G401 (cell line): ENCODE measurements around the gene PDE4A. TPM values are rescaled to one million over a fixed set of nuclear protein-coding genes. Genes with fewer than 3 reads are reported as not detected.
A peak's percentile ranks its signal among the peaks of the same experiment; 100 is the strongest.
"Not testable (repeated sequence)": the region's sequence is repeated elsewhere in the genome, so short reads cannot be mapped to it uniquely, and the experiment has no call there.

Experiments used
- DNase-seq: peaks from one replicate; pipeline ENCODE4 v3.0.0-alpha.2; 2015; ENCODE audit warnings: low spot score
- in situ Hi-C: cut with HindIII; loops from 2 replicates; pipeline ENCODE4 v1.10.0; 2016; ENCODE audit warnings: low sequenced_read_pairs, mixed read lengths
- total RNA-seq: library from RNA; depleted of rRNA; stranded (reverse); fragments of >200 nt; shearing (Covaris generic); gene quantifications from 2 replicates; pipeline ENCODE4 v1.2.3, GENCODE V29; 2014

PDE4A gene
- total RNA-seq, 1 experiment from 2014 or later, result 10.7 TPM

DNA sequence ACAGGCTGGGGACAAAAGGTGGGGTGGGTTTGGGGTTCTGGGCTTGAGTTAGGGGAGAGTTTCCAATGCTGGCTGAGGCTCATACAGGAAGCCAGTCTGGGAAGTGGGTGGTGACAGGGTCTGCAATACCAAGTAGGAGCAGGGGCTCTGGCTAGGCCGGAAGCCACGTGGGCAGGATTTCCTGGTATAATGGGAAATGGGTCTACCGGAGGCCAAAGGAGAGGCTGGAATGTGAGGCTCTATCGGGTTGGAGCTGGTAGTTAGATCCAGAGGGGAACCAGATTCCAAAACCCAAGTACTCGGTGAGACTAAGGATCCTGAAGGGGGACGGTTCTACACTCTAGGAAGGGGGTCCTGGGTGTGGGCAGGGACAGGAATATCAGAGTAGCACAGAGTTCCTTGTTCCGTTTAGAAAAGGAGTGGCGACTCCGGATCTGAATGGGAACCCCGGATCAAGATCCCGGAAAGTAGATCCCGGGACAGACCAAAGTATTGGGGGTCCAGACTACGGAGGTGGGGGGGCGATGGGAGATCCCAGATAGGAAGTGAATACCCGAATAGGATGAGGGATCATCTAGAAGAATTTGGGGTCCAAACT is 17.8 kb upstream of the PDE4A start:
- DNase-seq, result no peak
- in situ Hi-C loops, result no loop called here

DNA sequence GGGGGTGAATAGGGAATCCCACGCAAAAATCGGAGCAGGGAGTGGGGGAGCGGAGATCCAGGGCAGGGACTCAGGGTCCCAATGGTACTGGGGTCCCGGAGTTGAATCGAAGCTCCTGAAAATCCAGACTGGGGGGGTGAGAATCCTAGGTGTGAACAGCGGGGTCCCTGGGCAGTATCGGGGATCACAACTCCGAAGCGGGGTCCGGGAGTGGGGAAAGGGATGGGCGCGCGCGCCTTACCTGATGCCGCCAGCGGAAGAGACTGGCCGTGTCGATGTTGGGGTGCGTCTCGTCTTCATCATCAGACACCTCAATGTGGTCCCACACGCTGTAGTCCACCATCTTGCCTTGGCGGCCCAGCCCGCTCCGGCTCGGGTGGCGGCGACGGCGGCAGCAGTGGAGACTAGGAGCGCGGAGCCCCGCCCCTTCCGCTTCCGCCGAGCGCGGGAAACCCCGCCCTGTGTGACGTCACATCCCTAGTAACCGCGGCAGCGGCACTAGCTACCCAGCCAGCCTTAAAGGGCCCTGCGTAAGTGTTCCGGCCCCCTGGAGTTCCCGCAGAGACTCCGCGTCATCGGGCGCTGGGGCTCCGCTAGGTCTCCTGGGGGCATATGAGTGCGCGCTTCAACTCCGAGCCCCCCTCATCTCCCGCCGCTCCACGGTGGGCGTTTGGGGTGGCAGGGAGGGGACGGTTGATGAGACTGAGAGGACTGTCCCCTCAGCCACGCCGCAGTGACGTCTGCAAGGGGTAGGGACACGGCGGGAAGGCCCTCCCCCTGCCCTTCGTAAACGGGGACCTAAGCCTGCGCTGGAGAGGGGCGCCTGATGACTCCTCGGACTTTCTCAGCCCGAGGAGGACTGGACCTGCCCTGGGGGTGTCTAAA is 17.0 kb upstream of the PDE4A start, which contains the start of gene CDC37:
CDC37 (minus strand) TSS at position 406 of the 885 bp plus-strand sequence; CDS start at position 343, 63 bp downstream.
- peak; percentile 96 for DNase-seq
- in situ Hi-C loops, result no loop called here

DNA sequence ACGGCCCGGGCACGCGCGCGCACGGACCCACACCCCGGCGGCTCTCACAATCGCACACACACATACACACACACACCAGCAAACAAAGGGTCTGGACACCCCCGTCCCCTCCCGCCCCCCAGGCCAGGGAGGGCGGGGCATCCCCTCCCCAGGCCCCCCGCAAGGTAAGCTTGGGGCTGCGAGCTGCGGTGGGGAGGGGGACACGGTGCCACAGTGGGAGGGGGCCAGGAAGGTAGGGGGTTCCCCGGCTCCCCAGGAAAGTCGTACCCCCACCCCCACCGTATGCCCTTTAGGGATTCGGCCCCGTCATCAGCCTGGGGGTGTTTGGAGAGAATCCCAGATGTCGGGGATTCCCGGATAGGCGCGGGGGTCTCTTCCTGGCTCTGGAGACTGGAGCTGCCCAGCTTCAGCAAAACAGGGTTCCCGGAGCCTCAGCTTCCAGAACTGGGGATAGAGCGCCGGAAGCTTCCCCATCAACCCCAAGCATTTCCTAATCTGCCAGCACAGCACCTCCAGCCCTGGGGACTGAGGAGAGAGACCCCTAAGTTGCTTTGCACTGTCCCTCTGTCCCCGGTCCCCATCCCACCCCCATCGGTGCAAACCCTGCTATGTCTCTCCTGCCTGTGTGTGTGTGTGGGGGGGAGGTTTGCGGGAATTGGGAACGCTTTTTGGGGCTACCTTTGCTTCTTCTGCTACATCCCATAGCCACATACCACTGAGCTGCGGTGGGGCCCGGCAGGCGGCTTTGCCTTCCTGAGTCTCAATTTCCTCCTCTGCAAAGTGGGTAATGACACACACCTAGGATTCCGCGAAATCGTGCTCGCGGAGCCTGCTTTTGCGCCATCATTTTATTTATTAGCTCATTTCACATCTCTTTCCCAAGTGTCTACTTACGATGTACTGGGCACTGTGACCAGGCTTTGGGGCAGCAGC is 15.2 kb upstream of the PDE4A start:
- in situ Hi-C loops, result no loop called here
- peak; percentile 57 for DNase-seq

DNA sequence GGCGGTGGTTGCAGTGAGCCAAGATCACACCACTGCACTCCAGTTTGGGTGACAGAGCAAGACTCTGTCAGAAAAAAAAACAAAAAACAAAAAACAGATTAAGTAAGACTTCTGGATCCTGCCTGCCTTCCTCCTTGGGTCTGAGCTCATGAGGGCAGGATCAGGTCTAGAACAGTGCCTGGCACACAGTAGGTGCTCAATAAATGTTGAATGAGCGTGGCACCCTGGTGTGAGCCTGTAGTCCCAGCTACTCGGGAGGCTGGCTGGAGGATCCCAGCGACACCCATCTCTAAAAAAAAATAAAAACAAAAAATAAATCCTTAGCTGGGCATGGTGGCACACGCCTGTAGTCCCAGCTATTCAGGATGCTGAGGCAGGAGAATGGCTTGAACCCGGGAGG is 14.1 kb upstream of the PDE4A start:
- no peak for DNase-seq
- in situ Hi-C loops, result no loop called here

DNA sequence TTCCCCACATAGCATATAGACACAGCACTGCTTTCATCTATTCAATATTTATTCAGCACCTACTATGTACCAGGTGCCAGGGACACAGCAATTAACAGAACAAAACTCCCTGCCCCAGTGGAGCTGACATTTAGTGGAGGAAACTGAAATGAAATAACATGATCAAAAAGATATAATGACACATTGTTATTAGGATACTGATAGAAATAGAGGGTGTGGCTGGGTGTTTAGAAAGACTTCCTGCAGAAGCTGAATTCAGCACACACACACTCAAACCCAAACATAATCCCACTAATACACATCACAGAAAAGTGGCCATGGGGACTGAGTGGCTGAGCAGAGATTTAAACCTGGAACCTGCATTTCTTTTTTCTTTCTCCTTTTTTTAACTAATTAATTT is 13.2 kb upstream of the PDE4A start:
- in situ Hi-C loops, result no loop called here
- no peak for DNase-seq

DNA sequence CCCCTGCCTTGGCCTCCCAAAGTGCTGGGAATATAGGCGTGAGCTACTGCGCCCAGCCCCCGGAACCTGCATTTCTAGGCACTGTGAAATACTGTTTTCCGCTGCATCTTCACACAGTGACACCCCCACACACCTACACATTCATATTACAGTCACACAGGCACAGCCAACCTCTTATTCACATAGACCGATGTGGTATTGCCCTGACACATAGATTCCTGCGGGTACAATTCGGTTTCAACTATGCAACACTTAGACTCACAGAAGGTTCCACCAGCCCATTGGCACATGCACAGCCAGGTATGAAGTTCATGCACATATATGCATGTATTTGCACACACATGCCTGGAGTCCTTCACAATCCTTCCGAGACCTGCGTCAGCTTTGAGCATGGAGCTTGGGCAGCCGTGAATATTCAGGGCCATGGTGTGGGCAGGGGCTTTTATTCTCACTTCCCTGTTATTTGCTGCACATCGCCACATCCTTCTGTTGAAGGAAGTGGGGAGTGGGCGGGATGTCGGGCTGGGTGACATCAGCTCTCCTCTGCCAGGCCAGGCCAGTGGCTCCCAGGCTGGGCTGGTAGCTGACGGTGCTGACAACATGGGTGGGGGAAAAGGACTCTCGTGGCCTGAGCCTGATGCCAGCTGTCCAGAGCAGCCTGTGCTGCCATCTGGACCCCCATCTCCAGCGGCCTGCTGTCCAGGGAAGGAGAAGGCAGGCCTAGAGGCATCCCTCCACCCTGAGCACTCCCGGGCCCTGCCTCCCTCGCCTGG is 11.6 kb upstream of the PDE4A start:
- in situ Hi-C loops, result no loop called here
- DNase-seq, result peak; percentile 71

DNA sequence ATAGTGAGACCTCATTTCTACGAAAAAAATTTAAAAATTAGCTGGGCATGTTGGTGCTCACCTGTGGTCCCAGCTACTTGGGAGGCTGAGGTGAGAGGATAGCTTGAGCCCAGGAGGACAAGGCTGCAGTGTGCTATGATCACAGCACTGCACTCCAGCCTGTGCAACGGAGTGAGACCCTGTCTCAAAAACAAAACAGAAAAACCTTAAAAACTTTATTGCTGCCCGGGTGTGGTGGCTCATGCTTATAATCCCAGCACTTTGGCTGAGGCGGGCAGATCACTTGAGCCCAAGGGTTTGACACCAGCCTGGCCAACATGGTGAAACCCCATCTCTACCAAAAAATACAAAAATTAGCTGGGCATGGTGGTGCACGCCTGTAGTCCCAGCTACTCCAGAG is 9.1 kb upstream of the PDE4A start:
- DNase-seq, in situ Hi-C loops: not testable (repeated sequence)

DNA sequence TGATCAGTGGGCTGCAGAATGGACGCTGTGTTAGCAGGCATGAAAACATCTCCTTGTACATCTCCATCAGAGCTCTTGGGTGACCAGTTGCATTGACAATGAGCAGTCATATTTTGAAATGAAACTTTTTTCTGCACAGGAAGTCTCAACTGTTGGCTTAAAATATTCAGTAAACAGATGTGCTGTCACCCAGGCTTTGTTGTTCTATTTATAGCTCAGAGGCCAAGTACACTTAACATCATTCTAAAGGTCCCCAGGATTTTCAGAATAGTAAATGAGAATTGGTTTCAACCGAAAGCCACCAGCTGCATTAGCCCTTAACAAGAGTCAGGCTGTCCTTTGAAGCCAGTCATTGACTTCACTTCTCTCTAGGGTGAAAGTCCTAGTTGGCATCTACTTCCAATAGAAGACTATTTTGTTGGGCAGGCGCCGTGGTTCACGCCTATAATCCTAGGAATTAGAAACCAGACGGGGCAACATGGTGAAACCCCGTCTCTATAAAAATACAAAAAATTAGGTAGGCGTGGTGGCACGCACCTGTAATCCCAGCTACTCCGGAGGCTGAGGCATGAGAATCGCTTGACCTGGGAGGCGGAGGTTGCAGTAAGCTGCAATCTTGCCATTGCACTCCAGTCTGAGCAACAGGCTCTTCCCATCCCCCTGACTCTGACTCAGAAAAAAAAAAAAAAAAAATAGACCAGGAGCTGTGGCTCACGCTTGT is 7.9 kb upstream of the PDE4A start:
- in situ Hi-C loops, result no loop called here
- DNase-seq, result no peak

DNA sequence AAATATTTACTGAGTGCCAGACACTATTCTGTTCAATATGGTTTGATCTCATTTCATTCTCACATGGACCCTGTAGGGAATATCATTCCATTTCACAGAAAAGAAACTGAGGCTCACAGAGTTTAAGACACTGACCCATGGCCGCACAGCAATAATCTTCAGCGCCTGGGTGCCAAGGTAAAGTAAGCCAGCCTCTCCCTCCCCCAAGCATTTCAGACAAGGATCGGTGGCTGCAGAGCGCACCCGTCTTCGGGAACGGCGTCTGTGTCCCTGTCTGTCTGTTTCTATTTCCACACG is 4.3 kb upstream of the PDE4A start:
- peak; percentile 20 for DNase-seq
- in situ Hi-C loops, result no loop called here

DNA sequence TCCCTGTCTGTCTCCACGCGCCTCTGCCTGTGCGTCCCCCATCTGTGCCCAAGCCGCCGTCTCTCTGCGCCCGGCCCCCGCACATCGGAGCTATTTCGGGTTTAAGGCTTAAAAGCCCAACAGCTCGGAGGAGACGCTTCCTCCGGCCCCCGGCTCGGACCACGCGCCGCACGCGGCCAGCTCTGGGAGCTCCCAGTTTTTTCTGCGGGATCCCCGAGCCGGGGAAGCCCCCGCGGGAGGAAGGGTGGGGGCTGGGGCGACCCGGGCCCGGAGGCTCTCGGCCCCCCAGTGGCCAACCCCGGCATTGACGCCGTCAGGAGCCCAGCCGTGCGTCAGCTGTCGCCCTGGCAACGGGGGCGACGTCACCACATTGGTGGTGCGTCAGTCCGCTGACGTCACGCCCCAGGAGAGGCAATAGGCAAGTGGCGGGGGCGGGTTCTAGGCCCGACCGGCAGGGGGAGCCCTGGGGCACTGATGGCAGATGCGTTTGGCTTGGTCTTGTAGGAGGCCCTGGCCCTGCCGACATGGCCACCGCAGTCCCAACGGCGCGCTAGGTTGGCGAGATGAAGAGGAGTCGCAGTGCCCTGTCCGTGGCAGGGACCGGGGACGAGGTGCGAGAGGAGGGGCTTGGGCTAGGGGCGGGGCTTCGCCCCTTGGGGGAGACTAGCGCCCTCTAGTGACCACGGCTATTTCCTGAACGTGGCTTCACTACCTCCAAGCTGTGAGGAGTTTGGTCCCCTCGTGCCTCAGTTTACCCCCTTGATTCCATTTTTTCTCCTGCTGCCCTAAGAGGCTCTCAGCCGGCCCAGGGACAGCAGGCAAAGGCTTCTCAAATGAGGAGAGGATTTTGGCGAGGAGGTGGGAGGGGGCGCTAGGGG is 3.7 kb upstream of the PDE4A start:
- DNase-seq, result peak; percentile 72
- in situ Hi-C loops, result no loop called here

DNA sequence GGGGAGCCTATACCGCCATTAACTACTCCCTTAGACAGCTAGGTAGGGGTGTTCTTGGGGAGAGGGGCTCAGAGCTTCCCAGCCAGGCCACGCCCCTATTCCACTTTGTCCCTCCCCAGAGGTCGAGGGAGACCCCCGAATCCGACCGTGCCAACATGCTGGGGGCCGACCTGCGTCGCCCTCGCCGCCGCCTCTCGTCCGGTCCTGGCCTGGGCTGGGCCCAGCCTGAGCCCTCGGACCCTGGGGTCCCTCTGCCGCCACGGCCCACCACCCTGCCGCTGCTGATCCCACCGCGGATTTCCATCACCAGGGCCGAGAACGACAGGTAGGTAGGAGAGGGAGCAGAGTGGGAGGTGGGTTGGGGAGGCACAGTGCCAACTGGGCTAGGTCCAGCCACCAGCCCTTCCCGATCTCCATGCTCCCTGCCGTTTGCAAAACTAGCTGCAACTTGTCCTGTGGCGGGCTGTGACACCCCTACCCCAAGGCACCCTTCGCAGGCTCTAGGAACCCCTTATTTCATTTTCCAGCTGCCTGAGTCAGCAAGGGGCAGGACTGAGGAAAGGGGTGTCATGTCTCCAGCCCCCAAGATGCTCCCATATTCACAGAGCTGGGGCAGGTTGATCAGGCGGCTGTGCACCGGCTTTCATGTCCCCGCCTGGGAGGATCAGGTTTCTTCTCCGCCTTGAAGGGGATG is 2.6 kb upstream of the PDE4A start:
- in situ Hi-C loops, result no loop called here
- DNase-seq, result no peak

DNA sequence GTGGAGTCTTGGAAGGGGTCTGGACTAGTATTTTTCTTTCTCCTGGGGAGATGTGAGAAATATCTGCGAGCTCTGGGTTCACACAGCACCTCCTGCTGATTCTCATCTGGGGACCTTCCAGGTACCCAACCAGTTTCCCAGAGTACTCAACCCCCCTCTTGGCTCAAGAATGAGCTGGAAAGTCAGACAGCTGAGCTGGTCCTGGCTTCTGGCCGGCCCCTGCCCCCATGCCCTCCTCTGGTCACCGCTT is 2.2 kb upstream of the PDE4A start:
- in situ Hi-C loops, result no loop called here
- peak; percentile 47 for DNase-seq

DNA sequence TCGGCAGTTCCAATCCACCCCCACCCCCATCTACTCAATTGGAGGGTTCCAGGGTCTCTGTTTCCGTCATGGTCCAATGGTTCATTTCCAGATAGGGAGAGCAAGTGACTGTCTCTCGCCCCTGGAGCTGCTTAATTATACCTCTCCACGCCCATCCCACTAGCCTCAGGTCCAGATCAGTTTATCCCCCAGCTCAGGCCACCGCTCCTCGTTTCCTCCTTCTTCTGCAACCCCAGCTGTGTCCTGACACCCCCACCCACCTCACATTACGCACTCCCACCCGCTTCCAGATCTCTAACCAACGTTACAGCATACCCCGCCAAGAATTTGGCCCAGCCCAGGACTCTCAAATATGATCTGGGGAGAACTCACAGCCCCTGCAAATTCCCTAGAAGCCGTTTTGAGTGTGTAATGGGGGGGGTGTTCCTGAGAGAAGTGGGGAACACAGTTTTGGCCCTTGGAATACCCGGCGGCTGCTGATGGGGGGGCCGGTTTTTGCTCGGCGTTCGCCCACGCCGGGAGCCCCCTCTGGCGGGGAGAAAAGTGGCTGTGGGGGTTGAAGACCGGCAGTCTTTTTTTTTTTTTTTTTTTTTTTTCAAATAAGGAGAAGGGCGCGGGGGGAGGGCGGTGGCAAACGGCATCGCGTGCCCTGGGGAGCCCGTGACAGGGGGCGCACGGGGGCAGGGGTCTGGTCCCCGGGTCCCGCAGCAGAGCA is 1.7 kb upstream of the PDE4A start:
- in situ Hi-C loops, result no loop called here
- peak; percentile 39 for DNase-seq

DNA sequence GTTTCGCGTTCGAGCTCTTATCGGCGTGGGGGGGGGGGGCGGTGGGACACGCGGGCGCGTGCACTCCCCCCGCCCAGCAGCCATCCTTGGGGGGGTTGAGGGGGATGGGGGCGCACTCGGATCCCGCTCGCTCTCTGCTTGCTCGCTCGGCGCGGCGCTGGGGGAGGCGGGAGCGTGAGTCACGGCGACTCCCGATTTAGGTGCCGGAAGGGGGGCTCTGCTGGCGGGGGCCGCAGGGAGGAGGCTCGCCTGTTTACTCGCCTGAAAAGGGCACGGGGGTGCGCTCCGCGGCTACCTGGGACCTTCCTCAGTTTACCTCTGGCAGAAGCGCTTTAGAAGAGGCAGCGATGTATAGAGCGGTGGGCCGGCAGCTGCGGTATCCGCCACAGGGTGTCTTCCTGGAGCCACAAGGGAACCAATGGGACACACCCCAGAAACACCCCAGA is 1.1 kb upstream of the PDE4A start:
- in situ Hi-C loops, result no loop called here
- no peak for DNase-seq

DNA sequence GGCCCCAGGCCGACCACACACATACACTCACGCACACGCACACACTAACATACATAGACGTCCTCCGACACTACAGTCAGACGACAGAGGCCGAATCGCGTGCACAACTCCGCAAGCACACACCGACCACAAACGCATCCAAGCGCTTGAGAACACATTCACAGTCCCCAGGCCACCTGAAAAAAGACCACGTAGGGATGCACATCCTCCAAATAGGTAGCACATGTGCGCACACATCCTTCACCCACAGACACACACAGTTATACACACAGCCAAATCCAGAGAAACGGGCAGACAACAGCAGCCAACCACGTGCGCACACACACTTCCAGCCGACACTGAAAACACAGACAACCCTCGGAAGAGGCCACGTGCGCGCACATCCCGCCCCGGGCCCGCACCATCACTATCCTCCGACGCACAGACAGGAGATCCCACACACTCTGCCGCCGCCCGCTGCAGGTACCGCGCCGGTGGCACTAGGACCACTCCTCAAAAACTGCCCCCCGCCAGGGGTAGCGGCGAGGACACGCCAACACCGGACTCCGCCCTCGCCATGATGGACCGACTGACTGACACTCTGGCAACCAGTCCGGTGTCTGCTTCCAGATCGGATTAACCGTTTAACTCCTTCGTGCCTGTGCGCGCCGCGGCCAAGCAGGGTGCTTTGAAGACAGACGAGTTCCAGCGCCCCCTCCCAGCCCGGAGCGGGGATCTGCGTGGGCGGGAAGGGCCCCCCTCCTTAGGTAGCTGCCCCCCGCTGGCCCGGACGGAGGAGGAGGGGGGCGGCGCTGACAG is 493 bp upstream of the PDE4A start:
- in situ Hi-C loops, result no loop called here
- DNase-seq, result peak; percentile 70
